H9 (cell line): ENCODE results near the gene MYCBP2. TPM values are rescaled to one million over a fixed set of nuclear protein-coding genes. Genes with fewer than 3 reads are reported as not detected.

ENCODE experiments used
- DNase-seq: peaks from one replicate; pipeline ENCODE4 v3.0.0-alpha.2; 2017
- H2AFZ ChIP-seq: one replicate; pipeline ENCODE4 v1.6.1; 2013; ENCODE audit warnings: mild to moderate bottlenecking, low read length, control low read depth, moderate library complexity
- H2AK5ac ChIP-seq: 2 replicates; pipeline ENCODE4 v1.6.1; 2013; ENCODE audit warnings: low read length, control low read depth, mixed read lengths; ENCODE audit not compliant: insufficient read length
- H2BK120ac ChIP-seq: one replicate; pipeline ENCODE4 v1.6.1; 2013; ENCODE audit warnings: low read depth, mild to moderate bottlenecking, low read length, control low read depth, inconsistent platforms; ENCODE audit not compliant: poor library complexity, severe bottlenecking
- H2BK12ac ChIP-seq: 2 replicates; pipeline ENCODE4 v1.6.1; 2013; ENCODE audit warnings: low read length, control low read depth, mixed read lengths, low read depth; ENCODE audit not compliant: insufficient read length
- H2BK15ac ChIP-seq: 2 replicates; pipeline ENCODE4 v1.6.1; 2013; ENCODE audit warnings: low read depth, low read length, control low read depth
- H2BK20ac ChIP-seq: one replicate; pipeline ENCODE4 v1.6.1; 2013; ENCODE audit warnings: low read depth, mild to moderate bottlenecking, low read length, control low read depth, inconsistent platforms; ENCODE audit not compliant: poor library complexity, severe bottlenecking
- H2BK5ac ChIP-seq: 2 replicates; pipeline ENCODE4 v1.6.1; 2013; ENCODE audit warnings: low read length, control low read depth, mixed read lengths; ENCODE audit not compliant: insufficient read length
- H3K14ac ChIP-seq: 2 replicates; pipeline ENCODE4 v1.6.1; 2013; ENCODE audit warnings: low read length, control low read depth; ENCODE audit not compliant: insufficient read depth
- H3K18ac ChIP-seq: 2 replicates; pipeline ENCODE4 v1.6.1; 2013; ENCODE audit warnings: low read depth, mild to moderate bottlenecking, mixed read lengths, low read length, control low read depth; ENCODE audit not compliant: insufficient read length
- H3K23ac ChIP-seq: 2 replicates; pipeline ENCODE4 v1.6.1; 2013; ENCODE audit warnings: low read length, control low read depth, mixed read lengths, low read depth; ENCODE audit not compliant: insufficient read length
- H3K23me2 ChIP-seq: 2 replicates; pipeline ENCODE4 v1.6.1; 2013; ENCODE audit warnings: low read depth, mild to moderate bottlenecking, mixed read lengths, low read length, control low read depth; ENCODE audit not compliant: insufficient read length, poor library complexity, severe bottlenecking
- H3K27ac ChIP-seq: 2 replicates; pipeline ENCODE4 v1.5.1; 2013; ENCODE audit warnings: low read length, control low read depth, mixed read lengths, low read depth; ENCODE audit not compliant: insufficient read length
- H3K27me3 ChIP-seq: 2 replicates; pipeline ENCODE4 v1.6.1; 2013; ENCODE audit warnings: low read length, control low read depth, inconsistent platforms; ENCODE audit not compliant: insufficient read depth
- H3K4ac ChIP-seq: 2 replicates; pipeline ENCODE4 v1.6.1; 2013; ENCODE audit warnings: low read depth, mild to moderate bottlenecking, control low read depth, inconsistent platforms, low read length, moderate library complexity
- H3K4me1 ChIP-seq: 2 replicates; pipeline ENCODE4 v1.6.1; 2013; ENCODE audit warnings: low read length, control low read depth, inconsistent platforms; ENCODE audit not compliant: insufficient read depth
- H3K4me2 ChIP-seq: 2 replicates; pipeline ENCODE4 v1.6.1; 2013; ENCODE audit warnings: low read length, control low read depth, mixed read lengths; ENCODE audit not compliant: insufficient read length, insufficient read depth
- H3K56ac ChIP-seq: 2 replicates; pipeline ENCODE4 v1.6.1; 2013; ENCODE audit warnings: low read depth, mild to moderate bottlenecking, mixed read lengths, low read length, control low read depth; ENCODE audit not compliant: insufficient read length
- H3K79me1 ChIP-seq: 2 replicates; pipeline ENCODE4 v1.6.1; 2013; ENCODE audit warnings: low read depth, mild to moderate bottlenecking, moderate library complexity, low read length, control low read depth, inconsistent platforms; ENCODE audit not compliant: insufficient read depth, poor library complexity, severe bottlenecking
- H3K79me2 ChIP-seq: 2 replicates; pipeline ENCODE4 v1.6.1; 2013; ENCODE audit warnings: low read length, control low read depth, inconsistent platforms; ENCODE audit not compliant: insufficient read depth
- H3K9ac ChIP-seq: 2 replicates; pipeline ENCODE4 v1.6.1; 2013; ENCODE audit warnings: low read length, control low read depth, mixed read lengths; ENCODE audit not compliant: insufficient read length; ENCODE audit errors: extremely low read depth
- H3K9me3 ChIP-seq: one replicate; pipeline ENCODE4 v1.6.1; 2013; ENCODE audit warnings: low read depth, low read length, inconsistent platforms; ENCODE audit not compliant: control insufficient read depth
- H3T11ph ChIP-seq: one replicate; pipeline ENCODE4 v1.6.1; 2013; ENCODE audit warnings: mild to moderate bottlenecking, low read length, control low read depth, inconsistent platforms
- H4K20me1 ChIP-seq: one replicate; pipeline ENCODE4 v1.6.1; 2013; ENCODE audit not compliant: control insufficient read depth, insufficient read length, insufficient read depth
- H4K5ac ChIP-seq: 2 replicates; pipeline ENCODE4 v1.6.1; 2013; ENCODE audit warnings: low read depth, mild to moderate bottlenecking, mixed read lengths, low read length, control low read depth; ENCODE audit not compliant: insufficient read length
- H4K8ac ChIP-seq: replicated peaks from 2 replicates; pipeline ENCODE4 v1.6.1; 2013; ENCODE audit warnings: low read length, control low read depth, mixed read lengths, low read depth; ENCODE audit not compliant: insufficient read length
- H4K91ac ChIP-seq: 2 replicates; pipeline ENCODE4 v1.6.1; 2013; ENCODE audit warnings: low read depth, mild to moderate bottlenecking, moderate library complexity, mixed read lengths, low read length, control low read depth; ENCODE audit not compliant: insufficient read length
- H3K27ac Mint-ChIP-seq, 3 experiments: 2 replicates in 2 of 3; 3 replicates in 1 of 3; pipeline ENCODE4 v1.8.0; 2020 to 2021; ENCODE audit warnings: mixed read lengths in 3 of 3, mild to moderate bottlenecking in 1 of 3, moderate library complexity in 1 of 3
- H3K27me3 Mint-ChIP-seq: 2 replicates; pipeline ENCODE4 v1.8.0; 2021; ENCODE audit warnings: low read depth, mild to moderate bottlenecking, moderate library complexity, mixed read lengths
- H3K36me3 Mint-ChIP-seq, 3 experiments: 2 replicates in 2 of 3; 3 replicates in 1 of 3; pipeline ENCODE4 v1.8.0; 2020 to 2021; ENCODE audit warnings: low read depth in 3 of 3, mixed read lengths in 3 of 3; ENCODE audit not compliant: insufficient read depth in 1 of 3
- H3K4me1 Mint-ChIP-seq, 2 experiments: 2 replicates each; pipeline ENCODE4 v1.8.0; 2020; ENCODE audit warnings: mixed read lengths in 2 of 2
- H3K4me3 Mint-ChIP-seq, 2 experiments: 2 replicates in 1 of 2; 3 replicates in 1 of 2; pipeline ENCODE4 v1.8.0; 2020 to 2021; ENCODE audit warnings: mild to moderate bottlenecking in 2 of 2, mixed read lengths in 2 of 2, moderate library complexity in 1 of 2
- H3K9me3 Mint-ChIP-seq, 2 experiments: 2 replicates in 1 of 2; 3 replicates in 1 of 2; pipeline ENCODE4 v1.8.0; 2020; ENCODE audit warnings: mild to moderate bottlenecking in 2 of 2, mixed read lengths in 2 of 2, moderate library complexity in 1 of 2
- CTCF ChIP-seq: fragments of 200-600 bp; sonication (generic); conservative IDR thresholded peaks from 3 replicates; pipeline ENCODE4 v1.8.0; 2021; ENCODE audit warnings: antibody characterized with exemption, mild to moderate bottlenecking
- WGBS: extraction: QIAGEN DNeasy Blood & Tissue Kit; methylation state at CpG from one replicate; pipeline ENCODE4 v1.1.7; 2013; ENCODE audit warnings: missing lambda C conversion rate, low lambda C conversion rate, mixed read lengths; ENCODE audit not compliant: insufficient read length; ENCODE audit errors: extremely low coverage; 5-methylcytosine and 5-hydroxymethylcytosine counted together
- total RNA-seq: library from RNA; stranded (reverse); gene quantifications from 2 replicates; pipeline ENCODE4 v1.2.1, GENCODE V29; 2021

Gene MYCBP2
- total RNA-seq, 1 experiment from 2014 or later, result 32.0 TPM

- Histone ChIP-seq H3K23ac (no peak overlapping the region), H3K27ac (no peak overlapping the region), H2BK12ac (no peak overlapping the region), H3T11ph (no peak overlapping the region), H3K56ac (no peak overlapping the region), H4K91ac (no peak overlapping the region), H3K4me2 (peak overlapping the region; percentile 99), H3K79me2 (peaks cover 5% of the 10 kb centered on the region; the same call in 1 of the 2 replicates), H3K9ac (peak overlapping the region; percentile 43), H3K79me1 (peaks cover 3% of the 10 kb centered on the region), H2BK5ac (no peak overlapping the region), H2AFZ (no peak overlapping the region), H3K27me3 (peaks cover 3% of the 10 kb centered on the region; the same call in 1 of the 2 replicates), H3K18ac (no peak overlapping the region), H3K4me1 (no peaks in the 10 kb centered on the region), H2AK5ac (no peak overlapping the region), H3K23me2 (peaks cover 18% of the 10 kb centered on the region), H2BK20ac (no peak overlapping the region), H2BK120ac (no peak overlapping the region), H3K14ac (no peak overlapping the region), H3K9me3 (no peaks in the 10 kb centered on the region), H4K5ac (no peak overlapping the region), H4K8ac (no peak overlapping the region), H2BK15ac (no peak overlapping the region), H4K20me1 (peaks cover 2% of the 10 kb centered on the region), H3K4ac (no peak overlapping the region)
- no peak for TF ChIP-seq CTCF
- peaks cover 37 to 48% of the 10 kb centered on the region in 2 experiments for H3K4me1 Mint-ChIP-seq
- H3K4me3 Mint-ChIP-seq, result peak overlapping the region; percentile 90 to 96
- H3K27me3 Mint-ChIP-seq, result peaks cover 23% of the 10 kb centered on the region
- no peak overlapping the region for H3K27ac Mint-ChIP-seq
- WGBS, result no CpG with 5 or more reads among the region's 11 CpGs
- no peak for DNase-seq
- no peaks in the 10 kb centered on the region for H3K9me3 Mint-ChIP-seq
- H3K36me3 Mint-ChIP-seq, result no peaks in the 10 kb centered on the region
These were observed 1.4 kb downstream of the MYCBP2 start for GRCh38 chr13:77325371-77325980.
